GM12878 (cell line): ENCODE data around the gene STX8.

Source experiments
- BCL3 ChIP-seq: IDR thresholded peaks from 2 replicates; pipeline ENCODE4 v1.6.1; 2011; ENCODE audit warnings: borderline replicate concordance, low read depth, mild to moderate bottlenecking, moderate library complexity, low read length; ENCODE audit not compliant: insufficient read depth, poor library complexity, severe bottlenecking
- CTCF ChIP-seq, 3 experiments: IDR thresholded peaks in 2 of 3; conservative IDR thresholded peaks in 1 of 3; 2 replicates each; pipeline ENCODE4 v1.5.1; 2011; ENCODE audit warnings: low read depth in 3 of 3, low read length in 3 of 3, mild to moderate bottlenecking in 3 of 3, control low read depth in 2 of 3, moderate library complexity in 2 of 3, inconsistent platforms in 1 of 3, mixed read lengths in 1 of 3; ENCODE audit not compliant: control insufficient read depth in 2 of 3, insufficient read depth in 1 of 3; ENCODE audit errors: extremely low read depth in 1 of 3
- EP300 ChIP-seq, 2 experiments: fragments of 150-350 bp in 1 of 2; IDR thresholded peaks; 2 replicates each; pipeline ENCODE4 v1.6.1; 2011 to 2012; ENCODE audit warnings: low read depth in 2 of 2, low read length in 2 of 2, borderline replicate concordance in 1 of 2, improper control_type of control experiment in 1 of 2, inconsistent platforms in 1 of 2; ENCODE audit not compliant: control insufficient read depth in 1 of 2
- POLR2A ChIP-seq: IDR thresholded peaks from 2 replicates; pipeline ENCODE4 v1.6.1; 2011; ENCODE audit warnings: low read depth, mild to moderate bottlenecking, low read length
- SMC3 ChIP-seq: IDR thresholded peaks from 2 replicates; pipeline ENCODE4 v1.6.1; 2011; ENCODE audit warnings: low read length, improper control_type of control experiment, borderline replicate concordance

GRCh38 chr17:9498490-9498889, 77.1 kb downstream of the STX8 start:
- TF ChIP-seq SMC3 (no peak), BCL3 (no peak), POLR2A (no peak), EP300 (IDR thresholded peaks at IDR 0.05; ENCODE audit: borderline replicate concordance in 1 of 2, control insufficient read depth in 1 of 2, low read depth in 2 of 2, low read length in 2 of 2) (no peak), CTCF (IDR thresholded peaks at IDR 0.05 in 2 of 3, conservative IDR thresholded peaks at IDR 0.05 in 1 of 3; ENCODE audit: control insufficient read depth in 2 of 3, extremely low read depth in 1 of 3, insufficient read depth in 1 of 3, low read depth in 3 of 3, low read length in 3 of 3) (no peak)
